ENCODE measurements around the gene SALL3.

Gene SALL3

GRCh38 chr18:79005653-79006052 is 26.0 kb downstream of the SALL3 start:
- no peak for DNase-seq (ENCODE audit: low read depth in 2 of 2)

GRCh38 chr18:79006106-79006795 is 26.6 kb downstream of the SALL3 start:
- no peak for DNase-seq (ENCODE audit: low read depth in 2 of 2)

- DNase-seq (ENCODE audit: low read depth in 2 of 2) = no peak
Measured at GRCh38 chr18:79007440-79007839, 27.8 kb downstream of the SALL3 start.

GRCh38 chr18:79008356-79008940 is 28.8 kb downstream of the SALL3 start:
- DNase-seq (ENCODE audit: low read depth in 2 of 2) = no peak

- DNase-seq (ENCODE audit: low read depth in 2 of 2) = no peak
Measured at GRCh38 chr18:79010802-79011201, 31.2 kb downstream of the SALL3 start.

- DNase-seq (ENCODE audit: low read depth in 2 of 2) = no peak
Measured at GRCh38 chr18:79011300-79011870, 31.8 kb downstream of the SALL3 start.

- DNase-seq (ENCODE audit: low read depth in 2 of 2) = no peak
Measured at GRCh38 chr18:79013869-79014268, 34.3 kb downstream of the SALL3 start.

GRCh38 chr18:79018911-79019310 is 39.3 kb downstream of the SALL3 start:
- no peak for DNase-seq (ENCODE audit: low read depth in 2 of 2)

- no peak for DNase-seq (ENCODE audit: low read depth in 2 of 2)
Measured at GRCh38 chr18:79019881-79020280, 40.3 kb downstream of the SALL3 start.

GRCh38 chr18:79022603-79023002 is 43.0 kb downstream of the SALL3 start:
- DNase-seq (ENCODE audit: low read depth in 2 of 2) = no peak

- no peak for DNase-seq (ENCODE audit: low read depth in 2 of 2)
Measured at GRCh38 chr18:79026491-79026890, 46.9 kb downstream of the SALL3 start.

GRCh38 chr18:79030680-79031079 is 51.1 kb downstream of the SALL3 start:
- DNase-seq (ENCODE audit: low read depth in 2 of 2) = no peak

- DNase-seq (ENCODE audit: low read depth in 2 of 2) = no peak
Measured at GRCh38 chr18:79042276-79042675, 62.7 kb downstream of the SALL3 start.

GRCh38 chr18:79043288-79043687 is 63.7 kb downstream of the SALL3 start:
- DNase-seq (ENCODE audit: low read depth in 2 of 2) = no peak

- DNase-seq (ENCODE audit: low read depth in 2 of 2) = no peak
Measured at GRCh38 chr18:79046522-79046921, 66.9 kb downstream of the SALL3 start.

- DNase-seq (ENCODE audit: low read depth in 2 of 2) = no peak
Measured at GRCh38 chr18:79047556-79048244, 68.1 kb downstream of the SALL3 start.

- DNase-seq (ENCODE audit: low read depth in 2 of 2) = no peak
Measured at GRCh38 chr18:79048245-79048632, 68.6 kb downstream of the SALL3 start.

- no peak for DNase-seq (ENCODE audit: low read depth in 2 of 2)
Measured at GRCh38 chr18:79049506-79049905, 69.9 kb downstream of the SALL3 start.

Data from fibroblast of skin of left biceps (primary cell).